Subcutaneous abdominal adipose tissue (tissue), 5 donors: ENCODE data around the gene DGKB.

ENCODE experiments used
- H3K27ac ChIP-seq: one replicate; pipeline ENCODE4 v1.7.0; 2013; ENCODE audit warnings: low read depth, mild to moderate bottlenecking, inconsistent platforms, low read length, moderate library complexity
- H3K27me3 ChIP-seq, 5 donors: one replicate each; pipeline ENCODE4 v1.7.0; 2013; ENCODE audit warnings: low read length in 5 of 5, inconsistent platforms in 1 of 5; ENCODE audit not compliant: control insufficient read depth in 5 of 5, insufficient read depth in 4 of 5
- H3K36me3 ChIP-seq, 5 donors: one replicate each; pipeline ENCODE4 v1.7.0; 2013; ENCODE audit warnings: low read length in 5 of 5; ENCODE audit not compliant: control insufficient read depth in 5 of 5, insufficient read depth in 5 of 5
- H3K4me1 ChIP-seq, 5 donors: one replicate each; pipeline ENCODE4 v1.7.0; 2013; ENCODE audit warnings: low read length in 5 of 5, mild to moderate bottlenecking in 3 of 5, moderate library complexity in 1 of 5; ENCODE audit not compliant: control insufficient read depth in 5 of 5, insufficient read depth in 5 of 5
- H3K4me3 ChIP-seq, 5 donors: one replicate each; pipeline ENCODE4 v1.7.0; 2013; ENCODE audit warnings: low read length in 5 of 5, low read depth in 1 of 5
- H3K9ac ChIP-seq, 5 donors: one replicate each; pipeline ENCODE4 v1.7.0; 2013; ENCODE audit warnings: low read length in 5 of 5, mild to moderate bottlenecking in 4 of 5, moderate library complexity in 3 of 5
- H3K9me3 ChIP-seq, 5 donors: one replicate each; pipeline ENCODE4 v1.7.0; 2013; ENCODE audit warnings: low read length in 5 of 5; ENCODE audit not compliant: control insufficient read depth in 5 of 5
- donor health status: healthy.
- donor health status: healthy.
- donor health status: healthy.
- donor health status: healthy.
- donor health status: healthy.

DGKB gene

DNA sequence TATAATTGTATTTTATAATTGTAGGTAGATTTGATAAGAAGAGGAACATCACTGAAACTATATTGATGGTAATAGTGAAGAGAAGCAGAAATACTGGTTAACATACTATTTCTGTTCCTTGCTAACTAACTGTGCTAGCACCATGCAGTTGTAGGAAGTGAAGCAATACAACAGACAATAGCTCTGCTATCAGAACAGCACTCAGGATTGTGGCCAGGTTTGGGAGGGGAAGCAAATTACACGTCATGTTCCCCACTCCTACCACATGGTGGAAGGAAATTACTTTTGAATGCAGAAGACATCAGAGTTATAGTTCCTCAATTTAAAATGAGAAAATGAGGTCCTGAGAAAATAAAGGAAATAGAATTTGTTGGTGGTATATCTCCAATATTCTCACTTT is 151.1 kb downstream of the DGKB start:
- Histone ChIP-seq H3K9me3 (no peaks in the 10 kb centered on the region), H3K9ac (no peak overlapping the region), H3K36me3 (no peaks in the 10 kb centered on the region), H3K27ac (no peak overlapping the region), H3K27me3 (no peaks in the 10 kb centered on the region), H3K4me3 (no peak overlapping the region), H3K4me1 (peaks cover 0 to 2% (median 0%) of the 10 kb centered on the region in 5 donors)

DNA sequence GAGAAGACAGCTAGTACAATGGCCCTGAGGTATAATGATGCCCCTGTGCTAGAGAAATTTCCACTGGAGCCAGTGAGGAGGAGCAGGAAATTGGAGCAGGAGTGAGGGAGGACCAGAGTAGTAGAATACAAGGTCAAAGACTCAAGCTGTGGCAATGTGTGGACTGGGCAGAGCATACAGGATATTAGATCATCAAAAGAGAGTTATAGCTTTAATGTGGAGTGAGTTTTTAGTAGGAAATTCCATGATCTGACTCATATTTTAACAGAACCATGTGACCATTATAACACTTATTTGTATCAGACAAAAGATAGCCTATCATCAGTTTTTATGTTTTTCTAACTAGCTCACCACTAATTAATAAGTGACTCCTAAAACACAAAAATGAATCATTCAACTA is 154.1 kb downstream of the DGKB start:
- peaks cover 0 to 16% (median 13%) of the 10 kb centered on the region in 5 donors for H3K9me3 ChIP-seq
- no peaks in the 10 kb centered on the region for H3K36me3 ChIP-seq

DNA sequence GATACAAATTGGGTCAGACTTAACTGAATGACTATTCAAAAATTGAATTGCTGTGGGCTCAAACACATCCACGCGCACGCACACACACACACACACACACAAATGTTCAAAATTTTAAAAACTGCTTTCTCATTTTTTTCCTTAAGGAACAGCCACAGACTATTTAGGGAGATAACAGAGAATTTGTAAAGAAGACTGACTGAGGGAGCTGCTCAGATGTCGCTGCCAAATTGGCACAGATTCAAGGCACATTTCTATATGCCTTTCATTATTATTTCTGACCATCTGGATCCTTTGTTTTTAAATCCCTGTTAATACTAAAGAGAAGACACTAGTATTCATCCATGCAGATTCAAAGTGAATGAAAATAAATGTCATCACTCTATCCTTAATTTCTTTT is 154.8 kb downstream of the DGKB start:
- H3K9ac ChIP-seq: no peak overlapping the region
- H3K4me1 ChIP-seq: peaks cover 0 to 2% (median 0%) of the 10 kb centered on the region in 5 donors
- no peaks in the 10 kb centered on the region for H3K27me3 ChIP-seq
- no peaks in the 10 kb centered on the region for H3K36me3 ChIP-seq
- H3K4me3 ChIP-seq: no peak overlapping the region
- H3K27ac ChIP-seq: no peak overlapping the region
- peaks cover under 1 to 23% (median 15%) of the 10 kb centered on the region in 5 donors for H3K9me3 ChIP-seq

More for the DNA sequence above, 154.1 kb downstream of the DGKB start:
- Histone ChIP-seq H3K4me1 (peaks cover 0 to 2% (median 0%) of the 10 kb centered on the region in 5 donors), H3K27ac (no peak overlapping the region), H3K27me3 (no peaks in the 10 kb centered on the region), H3K9ac (no peak overlapping the region), H3K4me3 (no peak overlapping the region)

DNA sequence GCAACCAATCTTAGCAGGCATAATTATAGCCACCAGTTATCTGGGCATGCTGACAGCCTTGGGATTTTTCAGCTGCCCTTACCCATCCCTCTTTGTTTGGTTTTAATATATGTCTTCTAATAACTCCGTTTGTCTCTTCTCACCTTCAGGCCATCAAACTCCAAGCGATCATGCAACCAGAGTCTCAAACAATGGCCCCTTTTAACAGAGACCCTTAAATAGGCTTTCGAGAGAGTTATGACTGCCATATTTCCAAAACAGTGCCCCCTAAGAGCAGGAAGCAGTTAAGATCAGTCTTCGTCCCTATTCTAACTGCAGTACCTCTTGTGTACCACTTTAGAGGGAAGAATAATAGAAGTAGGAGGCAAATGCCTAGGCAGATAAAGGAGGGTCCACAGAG is 157.5 kb downstream of the DGKB start:
- no peak overlapping the region for H3K9ac ChIP-seq
- H3K27me3 ChIP-seq: no peaks in the 10 kb centered on the region
- H3K36me3 ChIP-seq: no peaks in the 10 kb centered on the region
- peaks cover 7 to 44% (median 26%) of the 10 kb centered on the region in 5 donors for H3K9me3 ChIP-seq
- peaks cover 0 to 2% (median 0%) of the 10 kb centered on the region in 5 donors for H3K4me1 ChIP-seq
- H3K4me3 ChIP-seq: no peak overlapping the region
- no peak overlapping the region for H3K27ac ChIP-seq

GRCh38 chr7:14740606-14741005 is 161.9 kb downstream of the DGKB start:
- Histone ChIP-seq H3K9me3 (peaks cover 7 to 50% (median 34%) of the 10 kb centered on the region in 5 donors), H3K4me1 (no peaks in the 10 kb centered on the region), H3K9ac (no peak overlapping the region), H3K27me3 (no peaks in the 10 kb centered on the region), H3K36me3 (no peaks in the 10 kb centered on the region), H3K27ac (no peak overlapping the region), H3K4me3 (no peak overlapping the region)

- Histone ChIP-seq H3K27me3 (no peaks in the 10 kb centered on the region), H3K9me3 (peaks cover 7 to 44% (median 31%) of the 10 kb centered on the region in 5 donors), H3K4me1 (no peaks in the 10 kb centered on the region), H3K9ac (no peak overlapping the region), H3K36me3 (no peaks in the 10 kb centered on the region), H3K27ac (no peak overlapping the region), H3K4me3 (no peak overlapping the region)
These were observed 162.7 kb downstream of the DGKB start for GRCh38 chr7:14739841-14740185.

- H3K9ac ChIP-seq: no peak overlapping the region
- H3K9me3 ChIP-seq: peaks cover 7 to 43% (median 28%) of the 10 kb centered on the region in 5 donors
- H3K27ac ChIP-seq: no peak overlapping the region
- no peak overlapping the region for H3K4me3 ChIP-seq
- no peaks in the 10 kb centered on the region for H3K36me3 ChIP-seq
- H3K4me1 ChIP-seq: no peaks in the 10 kb centered on the region
- no peaks in the 10 kb centered on the region for H3K27me3 ChIP-seq
These were observed 163.2 kb downstream of the DGKB start for GRCh38 chr7:14739168-14739840.

- Histone ChIP-seq H3K27ac (no peak overlapping the region), H3K4me1 (no peaks in the 10 kb centered on the region), H3K27me3 (no peaks in the 10 kb centered on the region), H3K36me3 (no peaks in the 10 kb centered on the region), H3K9ac (no peak overlapping the region), H3K9me3 (peaks cover 7 to 30% (median 19%) of the 10 kb centered on the region in 5 donors), H3K4me3 (no peak overlapping the region)
These were observed 164.5 kb downstream of the DGKB start for GRCh38 chr7:14738086-14738485.

- Histone ChIP-seq H3K9me3 (peaks cover 0 to 6% (median 2%) of the 10 kb centered on the region in 5 donors), H3K4me1 (no peaks in the 10 kb centered on the region), H3K4me3 (no peak overlapping the region), H3K27ac (no peak overlapping the region), H3K27me3 (no peaks in the 10 kb centered on the region), H3K9ac (no peak overlapping the region), H3K36me3 (no peaks in the 10 kb centered on the region)
These were observed 167.7 kb downstream of the DGKB start for GRCh38 chr7:14734839-14735321.

DNA sequence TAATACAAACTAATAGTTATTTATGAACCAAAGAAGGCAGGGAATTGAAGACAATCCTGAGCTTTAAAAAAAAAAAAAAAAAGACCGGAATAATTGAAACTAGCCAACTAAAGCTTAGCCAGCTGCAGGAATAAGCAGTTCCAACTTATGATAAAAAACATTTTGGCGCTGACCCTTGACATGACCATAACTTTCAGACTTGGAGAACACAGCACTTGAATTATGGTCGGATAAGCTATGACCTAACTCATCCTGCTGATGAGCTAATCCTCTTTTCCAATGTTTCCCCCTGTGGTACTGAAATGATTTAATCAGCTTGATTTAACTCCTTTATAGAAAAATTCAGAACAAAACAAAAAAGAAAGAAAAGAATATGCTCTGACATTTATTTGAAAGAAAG is 181.8 kb downstream of the DGKB start:
- no peak overlapping the region for H3K4me3 ChIP-seq
- H3K9ac ChIP-seq: no peak overlapping the region
- H3K36me3 ChIP-seq: no peaks in the 10 kb centered on the region
- no peaks in the 10 kb centered on the region for H3K9me3 ChIP-seq
- H3K27ac ChIP-seq: no peak overlapping the region
- H3K27me3 ChIP-seq: no peaks in the 10 kb centered on the region
- peaks cover 0 to 3% (median 0%) of the 10 kb centered on the region in 5 donors for H3K4me1 ChIP-seq
